K562 (cell line): Measurements from ENCODE around the gene C2orf69. TPM values are rescaled to one million over a fixed set of nuclear protein-coding genes. Genes with fewer than 3 reads are reported as not detected.

Source experiments
- ATF7 ChIP-seq: fragments of 450-650 bp; IDR thresholded peaks from 2 replicates; pipeline ENCODE4 v1.7.1; 2014; ENCODE audit warnings: mild to moderate bottlenecking, moderate library complexity
- CC2D1A ChIP-seq: fragments of 450-650 bp; IDR thresholded peaks from 2 replicates; pipeline ENCODE4 v1.6.1; 2017; ENCODE audit warnings: mild to moderate bottlenecking
- EP300 ChIP-seq: IDR thresholded peaks from 2 replicates; pipeline ENCODE4 v1.6.1; 2012; ENCODE audit warnings: low read length, improper control_type of control experiment
- HNRNPLL ChIP-seq: fragments of 200-400 bp; formaldehyde crosslinking; IDR thresholded peaks from 2 replicates; pipeline ENCODE4 v1.6.1; 2017; ENCODE audit warnings: low read length, low read depth, mild to moderate bottlenecking; ENCODE audit not compliant: poor library complexity, severe bottlenecking
- ID3 ChIP-seq, 2 experiments: fragments of 250-450 bp in 1 of 2; fragments of 450-650 bp in 1 of 2; sonication (Bioruptor Pico) in 1 of 2; IDR thresholded peaks; 2 replicates each; pipeline versions ENCODE4 v1.6.1 to v1.8.0; 2016 to 2021; ENCODE audit warnings: mild to moderate bottlenecking in 2 of 2, moderate library complexity in 2 of 2, missing compliant biosample characterization in 1 of 2, missing genetic modification characterization in 1 of 2
- MAX ChIP-seq: sonication (generic); formaldehyde crosslinking; IDR thresholded peaks from 2 replicates; pipeline ENCODE4 v1.9.0; 2022; ENCODE audit warnings: mild to moderate bottlenecking, missing genetic modification reagents
- NFE2L1 ChIP-seq: fragments of 450-650 bp; IDR thresholded peaks from 2 replicates; pipeline ENCODE4 v1.6.1; 2016; ENCODE audit warnings: missing genetic modification characterization, low read depth, mild to moderate bottlenecking, missing compliant biosample characterization, moderate library complexity, borderline replicate concordance
- NONO ChIP-seq, 2 experiments: fragments of 200-400 bp in 1 of 2; fragments of 450-650 bp in 1 of 2; formaldehyde crosslinking in 1 of 2; IDR thresholded peaks; 2 replicates each; pipeline ENCODE4 v1.6.1; 2017; ENCODE audit warnings: low read depth in 2 of 2, mild to moderate bottlenecking in 2 of 2, moderate library complexity in 2 of 2, low read length in 1 of 2
- POLR2H ChIP-seq: IDR thresholded peaks from 2 replicates; pipeline ENCODE4 v1.6.1; 2016; ENCODE audit warnings: missing genetic modification characterization, low read depth, mild to moderate bottlenecking, control low read depth, missing compliant biosample characterization, moderate library complexity
- RBFOX2 ChIP-seq: fragments of 200-400 bp; formaldehyde crosslinking; IDR thresholded peaks from 2 replicates; pipeline ENCODE4 v1.6.1; 2017; ENCODE audit warnings: low read depth, mild to moderate bottlenecking, low read length, moderate library complexity
- SP1 ChIP-seq: sonication (generic); formaldehyde crosslinking; IDR thresholded peaks from 2 replicates; pipeline ENCODE4 v1.8.1; 2022; ENCODE audit warnings: mild to moderate bottlenecking, missing genetic modification reagents
- STAT6 ChIP-seq: sonication (generic); formaldehyde crosslinking; IDR thresholded peaks from 2 replicates; pipeline ENCODE4 v1.8.1; 2023; ENCODE audit warnings: mild to moderate bottlenecking, missing genetic modification reagents
- TBP ChIP-seq: optimal IDR thresholded peaks from 2 replicates; pipeline ENCODE3; 2011; ENCODE audit warnings: low read depth, low read length, improper control_type of control experiment
- TRIM25 ChIP-seq: fragments of 450-650 bp; IDR thresholded peaks from 2 replicates; pipeline ENCODE4 v1.7.0; 2016; ENCODE audit warnings: borderline replicate concordance
- TRIM28 ChIP-seq: fragments of 450-650 bp; IDR thresholded peaks from 2 replicates; pipeline ENCODE4 v1.6.1; 2017
- ZBTB2 ChIP-seq: fragments of 450-650 bp; IDR thresholded peaks from 2 replicates; pipeline ENCODE4 v1.6.1; 2016; ENCODE audit warnings: antibody characterized with exemption
- ZBTB5 ChIP-seq: fragments of 450-650 bp; IDR thresholded peaks from 2 replicates; pipeline ENCODE4 v1.6.1; 2017; ENCODE audit warnings: antibody characterized with exemption
- polyA plus RNA-seq, 8 experiments: library from polyadenylated mRNA; depleted of rRNA in 4 of 8; stranded (reverse) in 5 of 8; unstranded in 3 of 8; fragments of >200 nt; fragmentation: Nextera tagmentation in 2 of 8; fragmentation: Illumina TruSeq in 1 of 8; extraction: Ambion mirVana in 2 of 8; extraction: Trizol in 1 of 8; gene quantifications; 2 replicates each; pipeline versions ENCODE4 v1.2.1 to v1.2.3, GENCODE V29; 2011 to 2014; ENCODE audit warnings: inconsistent platforms in 1 of 8, missing spikeins in 1 of 8
- total RNA-seq, 7 experiments: library from RNA; depleted of rRNA in 6 of 7; stranded (reverse); fragments of >200 nt in 6 of 7; fragmentation: Illumina TruSeq in 2 of 7; extraction: Trizol in 2 of 7; gene quantifications; 2 replicates each; pipeline versions ENCODE4 v1.2.1 to v1.2.3, GENCODE V29; 2011 to 2021; ENCODE audit warnings: low replicate concordance in 1 of 7

Gene C2orf69
- total and polyA plus RNA-seq, 9 of the 15 experiments (the other 6 are each of a cell fraction or from before 2014, with no cell fraction given), result 3.4 to 9.8 (median 5.7) TPM

GRCh38 chr2:199911052-199911876 is at the start of gene C2orf69 (continued):
- no peak for TF ChIP-seq TRIM25
- no peak for TF ChIP-seq STAT6 (CRISPR knock-in tag)
- peak; percentile 98 for TF ChIP-seq CC2D1A
- TF ChIP-seq EP300, result peak; percentile 18; the same call in 1 of the 2 replicates
- no peak for TF ChIP-seq ID3 (CRISPR knock-in tag; IDR thresholded peaks at IDR 0.05)
- peak; percentile 23; the same call in 1 of the 2 replicates for TF ChIP-seq ID3 (tag; IDR thresholded peaks at IDR 0.05)
- peak; percentile 92 for TF ChIP-seq HNRNPLL
- TF ChIP-seq ZBTB2, result peak; percentile 86
- no peak for TF ChIP-seq TRIM28
- no peak for TF ChIP-seq ZBTB5
- TF ChIP-seq SP1 (CRISPR knock-in tag), result peak; percentile 78
- 0 out of 2 replicates have a peak, but pooled peaks have one; percentile 64 for TF ChIP-seq POLR2H (tag)
- peak; percentile 49; the same call in 1 of the 2 replicates for TF ChIP-seq MAX (CRISPR knock-in tag)
- TF ChIP-seq ATF7, result peak; percentile 79; the same call in 1 of the 2 replicates
- peak in 1 of 2 experiments; percentile 59; a peak in 2 of 4 replicates for TF ChIP-seq NONO (IDR thresholded peaks at IDR 0.05; ENCODE audit: low read depth in 2 of 2, low read length in 1 of 2)
- peak; percentile 38 for TF ChIP-seq TBP
- TF ChIP-seq NFE2L1 (tag), result no peak
- peak; percentile 93 for TF ChIP-seq RBFOX2
